Naive thymus-derived CD4-positive, alpha-beta T cell (primary cell): Measurements from ENCODE around the gene DCTPP1. TPM values are rescaled to one million over a fixed set of nuclear protein-coding genes. Genes with fewer than 3 reads are reported as not detected.
"Not testable (repeated sequence)": the region's sequence is repeated elsewhere in the genome, so short reads cannot be mapped to it uniquely, and the experiment has no call there.

Experiments
- ATAC-seq: fragments of 150-1000 bp; cut with Tn5 transposase; 2 replicates; pipeline ENCODE4 v1.10.0; 2021; ENCODE audit warnings: mild to moderate bottlenecking, moderate library complexity
- CTCF ChIA-PET: fragments of 350-600 bp; sonication (Branson Sonifier 250); formaldehyde crosslinking; loops from one replicate; lab custom pipeline; 2021; ENCODE audit warnings: antibody characterized with exemption; lab: Charles Lee
- POLR2A ChIA-PET: fragments of 350-600 bp; sonication (Branson Sonifier 250); formaldehyde crosslinking; loops from one replicate; lab custom pipeline; 2021; ENCODE audit warnings: antibody characterized with exemption, inconsistent platforms; lab: Charles Lee
- DNase-seq, 9 donors: peaks; one replicate each; pipeline versions ENCODE4 v3.0.0 to v3.0.0-alpha.2; 2020 to 2022; ENCODE audit warnings: mixed read lengths in 1 of 9
- H3K27ac ChIP-seq: one replicate; pipeline ENCODE4 v1.7.0; 2013; ENCODE audit warnings: mild to moderate bottlenecking, low read depth, low read length, moderate library complexity
- H3K27me3 ChIP-seq, 2 donors: one replicate each; pipeline ENCODE4 v1.7.0; 2013; ENCODE audit warnings: low read length in 2 of 2, mild to moderate bottlenecking in 2 of 2, moderate library complexity in 2 of 2; ENCODE audit not compliant: control insufficient read depth in 2 of 2, insufficient read depth in 2 of 2
- H3K36me3 ChIP-seq, 3 experiments: 1 replicate in 2 of 3; 2 replicates in 1 of 3; pipeline ENCODE4 v1.7.0; 2013; ENCODE audit warnings: low read length in 3 of 3, mild to moderate bottlenecking in 3 of 3, moderate library complexity in 1 of 3; ENCODE audit not compliant: insufficient read depth in 3 of 3, control insufficient read depth in 2 of 3
- H3K4me1 ChIP-seq, 2 donors: one replicate each; pipeline ENCODE4 v1.7.0; 2013; ENCODE audit warnings: low read length in 2 of 2, mild to moderate bottlenecking in 2 of 2, moderate library complexity in 1 of 2; ENCODE audit not compliant: control insufficient read depth in 2 of 2, insufficient read depth in 2 of 2
- H3K4me3 ChIP-seq: 2 replicates; pipeline ENCODE4 v1.7.0; 2013; ENCODE audit warnings: mild to moderate bottlenecking, low read length
- H3K9me3 ChIP-seq, 3 experiments: 1 replicate in 2 of 3; 2 replicates in 1 of 3; pipeline ENCODE4 v1.7.0; 2013; ENCODE audit warnings: low read length in 3 of 3; ENCODE audit not compliant: control insufficient read depth in 2 of 3
- H3K27ac Mint-ChIP-seq, 9 donors: one replicate each; pipeline ENCODE4 v1.8.0; 2020 to 2022; ENCODE audit warnings: mixed read lengths in 9 of 9, mild to moderate bottlenecking in 8 of 9, moderate library complexity in 5 of 9, inconsistent platforms in 2 of 9
- H3K27me3 Mint-ChIP-seq, 5 donors: one replicate each; pipeline ENCODE4 v1.8.0; 2021 to 2022; ENCODE audit warnings: mixed read lengths in 5 of 5, mild to moderate bottlenecking in 1 of 5
- H3K36me3 Mint-ChIP-seq, 5 donors: one replicate each; pipeline ENCODE4 v1.8.0; 2020 to 2022; ENCODE audit warnings: mixed read lengths in 5 of 5, mild to moderate bottlenecking in 3 of 5, inconsistent platforms in 1 of 5
- H3K4me1 Mint-ChIP-seq, 7 donors: one replicate each; pipeline ENCODE4 v1.8.0; 2020 to 2022; ENCODE audit warnings: mixed read lengths in 7 of 7, mild to moderate bottlenecking in 3 of 7, inconsistent platforms in 1 of 7
- H3K4me3 Mint-ChIP-seq, 10 donors: one replicate each; pipeline ENCODE4 v1.8.0; 2020 to 2022; ENCODE audit warnings: mild to moderate bottlenecking in 10 of 10, mixed read lengths in 10 of 10, moderate library complexity in 6 of 10, inconsistent platforms in 2 of 10
- H3K9me3 Mint-ChIP-seq, 11 donors: one replicate each; pipeline ENCODE4 v1.8.0; 2020 to 2022; ENCODE audit warnings: mixed read lengths in 11 of 11, mild to moderate bottlenecking in 4 of 11, inconsistent platforms in 1 of 11, moderate library complexity in 1 of 11
- intact Hi-C, 2 donors: fragments of 100-400 bp; cut with micrococcal nuclease; formaldehyde crosslinking; loops; one replicate each; pipeline ENCODE4 v1.15.1; 2023
- polyA plus RNA-seq, 2 donors: library from polyadenylated mRNA; unstranded; fragments of 300-500 nt; fragmentation: Illumina TruSeq; gene quantifications; one replicate each; pipeline ENCODE4 v1.2.3, GENCODE V29; 2021
- total RNA-seq, 6 experiments: library from RNA in 5 of 6; stranded (reverse) in 5 of 6; gene quantifications; 1 replicate in 5 of 6; 2 replicates in 1 of 6; pipeline ENCODE4 v1.2.3 and lab custom pipeline; 2021 to 2026

DCTPP1 gene
- 10 to 100 TPM; 11.6 to 74.1 (median 13.8) TPM for total RNA-seq
- polyA plus RNA-seq, result 10 to 100 TPM; 75.0 to 81.1 TPM
- 5.1 reads per million, percentile 24 among the genes with 10 or more reads in this experiment for total RNA-seq (lab: John Stamatoyannopoulos, UW)

DNA sequence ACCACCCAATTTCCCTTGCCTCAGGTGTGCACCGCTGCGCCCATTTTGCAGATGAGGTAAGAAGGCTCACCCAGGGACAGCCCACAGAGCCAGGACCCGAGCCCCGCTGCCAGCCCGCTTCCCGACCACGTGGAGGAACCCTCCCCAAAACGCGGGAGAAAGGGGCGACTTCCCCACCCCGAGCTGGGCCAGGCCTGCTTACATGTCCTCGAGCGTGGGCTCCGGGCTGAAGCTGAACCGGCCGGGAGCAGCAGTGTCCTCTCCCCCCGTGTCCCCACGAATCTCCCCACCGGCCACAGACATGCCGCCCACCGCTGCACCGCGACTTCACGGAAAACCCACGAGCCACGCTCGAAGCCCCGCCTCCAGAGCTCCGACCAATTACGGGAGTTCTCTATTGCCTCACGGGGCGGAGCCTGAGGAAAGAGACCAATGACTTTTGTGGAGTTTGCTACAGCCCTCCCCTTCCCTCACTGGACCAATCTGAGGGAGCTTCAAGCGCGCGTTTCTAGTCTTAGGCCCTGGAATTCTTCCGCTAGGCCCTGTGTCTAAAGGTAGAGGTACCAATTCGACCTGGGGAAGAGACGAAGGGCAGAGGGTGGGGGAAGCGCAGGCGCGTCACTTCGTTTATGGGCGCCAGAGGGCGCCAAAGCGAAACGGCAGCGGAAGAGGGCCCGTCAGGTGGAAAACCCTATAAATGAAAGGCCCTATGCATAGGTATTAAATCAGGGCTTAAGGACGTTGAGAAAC, at the start of gene DCTPP1:
DCTPP1 (minus strand) TSS at position 353 of the 750 bp plus-strand sequence; CDS start at position 303, 50 bp downstream.
- Mint-ChIP-seq H3K4me1 (peaks cover 14 to 29% (median 21%) of the 10 kb centered on the region in 7 donors), H3K27me3 (no peaks in the 10 kb centered on the region), H3K27ac (peak within 1 kb of the TSS in 1 of 9 donors; percentile 38), H3K4me3 (no peak within 1 kb of the TSS), H3K36me3 (peaks cover 4 to 10% (median 9%) of the 10 kb centered on the region in 5 donors), H3K9me3 (peaks cover 0 to 2% (median 0%) of the 10 kb centered on the region in 11 donors)
- ATAC-seq (peak; percentile 98), DNase-seq (peak; percentile 79 to 99 (median 97))
- ChIA-PET CTCF (interaction anchor here (0.6 to 3.3 kb wide), 38 partner anchors 9 to 1570 kb away, joined by 3 to 26 read pairs (median 4); partner anchors contain the start of genes ZNF48, ZNF688, ZNF689 and ZNF747), POLR2A (interaction anchor here (0.6 to 6.1 kb wide), 41 partner anchors 12 to 1874 kb away, joined by 3 to 82 read pairs (median 5); partner anchors contain the start of genes ALDOA, FBRS, PPP4C and SEPTIN1)
- peak within 1 kb of the TSS; percentile 67 for H3K4me3 ChIP-seq
- no peaks in the 10 kb centered on the region for H3K9me3 ChIP-seq
- no peaks in the 10 kb centered on the region for H3K27me3 ChIP-seq
- peaks cover 16 to 19% of the 10 kb centered on the region in 2 donors for H3K4me1 ChIP-seq
- H3K27ac ChIP-seq, result peak within 1 kb of the TSS; percentile 85
- H3K36me3 ChIP-seq, result peaks cover 0 to 12% (median 4%) of the 10 kb centered on the region in 3 experiments
- intact Hi-C loops, result loop anchor here (1.0 to 2.0 kb wide), 22 partner anchors 12 to 527 kb away; partner anchors contain the start of genes FBRS (in 2 of the 2), ITGAL (in 2 of the 2), PRR14 (in 2 of the 2) and SEPHS2 (in 2 of the 2)

DNA sequence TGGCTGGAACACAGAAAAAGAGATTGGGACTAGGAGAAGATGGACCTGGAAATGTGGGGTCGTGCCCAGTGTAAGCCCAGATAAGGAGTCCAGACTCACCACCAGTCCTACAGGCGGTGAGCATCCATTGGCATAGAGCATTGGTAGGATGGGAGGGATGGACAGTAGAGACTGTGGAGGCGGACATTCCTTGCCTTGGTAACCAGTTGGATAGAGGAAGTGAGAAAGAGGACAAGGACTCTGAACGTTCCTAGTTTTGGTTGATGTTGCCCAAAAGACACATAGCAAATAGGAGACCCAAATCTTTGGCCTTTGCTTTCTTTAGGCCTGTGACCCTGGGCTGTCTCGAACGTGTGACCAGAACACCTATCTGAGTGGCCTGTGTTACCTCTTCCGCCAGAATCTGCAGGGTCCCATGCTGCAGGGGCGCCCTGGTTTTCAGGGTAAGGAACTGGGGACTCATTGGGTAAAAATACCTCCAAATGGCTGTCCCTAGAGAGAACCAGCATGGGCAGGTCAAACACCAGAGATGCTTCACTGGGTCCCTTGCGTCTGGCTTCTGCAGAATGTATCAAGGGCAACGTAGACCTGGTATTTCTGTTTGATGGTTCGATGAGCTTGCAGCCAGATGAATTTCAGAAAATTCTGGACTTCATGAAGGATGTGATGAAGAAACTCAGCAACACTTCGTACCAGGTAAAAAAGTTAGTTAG, 49.1 kb upstream of the DCTPP1 start:
- POLR2A ChIA-PET, result interaction anchor here (1.0 to 2.8 kb wide), 6 partner anchors 8 to 57 kb away, joined by 3 to 14 read pairs (median 4); partner anchors contain the start of gene DCTPP1
- H3K27ac Mint-ChIP-seq, result peak overlapping the region in 8 of 9 donors; percentile 32 to 92 (median 84)
- Histone ChIP-seq H3K27ac (peak overlapping the region; percentile 22), H3K9me3 (no peaks in the 10 kb centered on the region), H3K4me3 (no peak overlapping the region), H3K27me3 (no peaks in the 10 kb centered on the region), H3K4me1 (peaks cover 38 to 65% of the 10 kb centered on the region in 2 donors), H3K36me3 (peaks cover 25 to 80% (median 52%) of the 10 kb centered on the region in 3 experiments)
- H3K9me3 Mint-ChIP-seq, result no peaks in the 10 kb centered on the region
- H3K27me3 Mint-ChIP-seq, result no peaks in the 10 kb centered on the region
- peaks cover 12 to 60% (median 28%) of the 10 kb centered on the region in 5 donors for H3K36me3 Mint-ChIP-seq
- H3K4me3 Mint-ChIP-seq, result peak overlapping the region in 5 of 10 donors; percentile 8 to 54 (median 37)
- H3K4me1 Mint-ChIP-seq, result peaks cover 46 to 76% (median 61%) of the 10 kb centered on the region in 7 donors
- CTCF ChIA-PET, result interaction anchor here (1.6 kb wide), 1 partner anchor 29 kb away, joined by 9 read pairs; no protein-coding TSS in a partner anchor
- DNase-seq (no peak), ATAC-seq (no peak)
- intact Hi-C loops, result no loop called here

DNA sequence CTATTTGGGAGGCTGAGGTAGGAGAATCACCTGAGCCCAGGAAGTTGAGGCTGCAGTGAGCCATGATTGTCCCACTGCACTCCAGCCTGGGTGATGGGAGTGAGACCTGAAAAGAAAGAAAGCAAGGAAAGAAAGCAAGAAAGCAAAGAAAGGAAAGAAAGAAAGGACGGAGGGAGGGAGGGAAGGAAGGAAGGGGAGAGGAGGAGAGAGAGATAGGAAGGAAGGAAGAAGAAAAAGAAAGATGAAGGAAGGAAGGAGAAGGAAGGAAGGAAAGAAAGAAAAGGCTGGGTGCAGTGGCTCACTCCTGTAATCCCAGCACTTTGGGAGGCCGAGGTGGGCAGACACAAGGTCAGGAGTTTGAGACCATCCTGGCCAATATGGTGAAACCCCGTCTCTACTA, 47.9 kb upstream of the DCTPP1 start:
- Mint-ChIP-seq H3K36me3 (peaks cover 12 to 63% (median 33%) of the 10 kb centered on the region in 5 donors), H3K4me3 (peak overlapping the region in 5 of 10 donors; percentile 2 to 74 (median 37)), H3K27ac (peak overlapping the region; percentile 60 to 92 (median 85)), H3K4me1 (peaks cover 48 to 74% (median 64%) of the 10 kb centered on the region in 7 donors)
- Histone ChIP-seq H3K27ac (peak overlapping the region; percentile 45), H3K4me1 (peaks cover 38 to 64% of the 10 kb centered on the region in 2 donors), H3K36me3 (peaks cover 18 to 69% (median 41%) of the 10 kb centered on the region in 3 experiments)
- CTCF ChIA-PET, result interaction anchor here (0.7 to 1.1 kb wide), 4 partner anchors 20 to 155 kb away, joined by 3 to 4 read pairs (median 3); no protein-coding TSS in a partner anchor
- DNase-seq, intact Hi-C loops, H3K27me3 ChIP-seq, H3K9me3 Mint-ChIP-seq, H3K27me3 Mint-ChIP-seq, ATAC-seq, H3K4me3 ChIP-seq, H3K9me3 ChIP-seq: not testable (repeated sequence)
- POLR2A ChIA-PET, result interaction anchor here (0.6 to 12.3 kb wide), 5 partner anchors 8 to 37 kb away, joined by 3 to 374 read pairs (median 5); partner anchors contain the start of gene SEPHS2

DNA sequence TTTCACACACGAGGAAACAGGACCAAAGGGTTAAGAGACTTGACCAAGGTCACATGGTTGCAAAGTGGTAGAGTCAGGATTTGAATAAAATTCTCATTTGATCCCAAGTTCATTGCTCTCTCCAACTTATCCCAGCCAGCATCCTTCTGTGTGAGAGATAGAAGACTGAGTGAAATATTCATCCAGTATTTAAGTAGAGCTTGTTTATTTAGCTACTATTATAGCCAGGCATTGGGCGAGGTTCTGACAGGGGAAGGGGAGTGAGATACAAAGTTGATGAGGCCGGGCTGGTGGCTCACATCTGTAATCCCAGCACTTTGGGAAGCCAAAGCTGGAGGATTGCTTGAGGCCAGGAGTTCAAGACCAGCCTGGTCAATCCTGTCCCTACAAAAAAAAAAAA, 47.2 kb upstream of the DCTPP1 start:
- ChIA-PET POLR2A (interaction anchor here (0.6 to 12.3 kb wide), 10 partner anchors 9 to 95 kb away, joined by 3 to 374 read pairs (median 4); partner anchors contain the start of genes SEPHS2 and ZNF688), CTCF (interaction anchor here (0.7 to 1.1 kb wide), 5 partner anchors 10 to 156 kb away, joined by 3 to 4 read pairs (median 3); no protein-coding TSS in a partner anchor)
- no peaks in the 10 kb centered on the region for H3K27me3 ChIP-seq
- no peaks in the 10 kb centered on the region for H3K27me3 Mint-ChIP-seq
- intact Hi-C loops, result no loop called here
- H3K36me3 Mint-ChIP-seq, result peaks cover 8 to 65% (median 28%) of the 10 kb centered on the region in 5 donors
- peaks cover 18 to 61% (median 33%) of the 10 kb centered on the region in 3 experiments for H3K36me3 ChIP-seq
- no peak overlapping the region for H3K4me3 ChIP-seq
- peak overlapping the region; percentile 45 for H3K27ac ChIP-seq
- peak overlapping the region in 7 of 10 donors; percentile 1 to 74 (median 39) for H3K4me3 Mint-ChIP-seq
- H3K4me1 Mint-ChIP-seq, result peaks cover 49 to 75% (median 66%) of the 10 kb centered on the region in 7 donors
- peaks cover 42 to 59% of the 10 kb centered on the region in 2 donors for H3K4me1 ChIP-seq
- no peaks in the 10 kb centered on the region for H3K9me3 Mint-ChIP-seq
- H3K9me3 ChIP-seq, result no peaks in the 10 kb centered on the region
- H3K27ac Mint-ChIP-seq, result peak overlapping the region; percentile 60 to 92 (median 85)
- DNase-seq, result no peak
- no peak for ATAC-seq

DNA sequence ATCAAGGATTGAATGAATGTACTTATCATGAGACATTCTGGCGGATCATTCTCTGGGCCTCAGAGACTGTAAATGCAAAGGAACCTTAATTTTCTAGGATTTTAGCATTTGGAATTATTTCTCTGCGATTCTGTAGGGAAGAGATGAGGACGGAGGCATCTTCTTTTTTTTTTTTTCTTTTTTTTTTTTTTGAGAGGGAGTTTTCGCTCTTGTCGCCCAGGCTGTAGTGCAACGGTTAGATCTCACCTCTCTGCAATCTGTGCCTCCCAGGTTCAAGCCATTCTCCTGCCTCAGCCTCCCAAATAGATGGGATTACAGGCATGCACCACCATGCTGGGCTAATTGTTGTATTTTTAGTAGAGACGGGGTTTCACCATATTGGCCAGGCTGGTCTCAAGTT, 44.9 kb upstream of the DCTPP1 start:
- Histone ChIP-seq H3K9me3 (no peaks in the 10 kb centered on the region), H3K4me1 (peaks cover 63 to 68% of the 10 kb centered on the region in 2 donors), H3K27me3 (no peaks in the 10 kb centered on the region), H3K27ac (peak overlapping the region; percentile 84), H3K4me3 (peak overlapping the region; percentile 74), H3K36me3 (peaks cover 11 to 38% (median 12%) of the 10 kb centered on the region in 3 experiments)
- intact Hi-C loops, result no loop called here
- Mint-ChIP-seq H3K36me3 (peaks cover 0 to 51% (median 28%) of the 10 kb centered on the region in 5 donors), H3K4me1 (peaks cover 54 to 84% (median 60%) of the 10 kb centered on the region in 7 donors), H3K9me3 (no peaks in the 10 kb centered on the region), H3K27me3 (no peaks in the 10 kb centered on the region), H3K27ac (peak overlapping the region; percentile 60 to 93 (median 86)), H3K4me3 (peak overlapping the region; percentile 79 to 100 (median 88))
- no peak for DNase-seq
- no peak for ATAC-seq
- CTCF ChIA-PET, result interaction anchor here (1.0 to 1.4 kb wide), 2 partner anchors 12 to 16 kb away, joined by 3 read pairs; no protein-coding TSS in a partner anchor
- POLR2A ChIA-PET, result interaction anchor here (0.7 to 12.3 kb wide), 5 partner anchors 9 to 109 kb away, joined by 3 to 374 read pairs (median 9); partner anchors contain the start of genes DCTPP1 and SEPHS2
